NB4 (cell line): ENCODE data around the gene PNPLA1.

Source experiments
- CTCF ChIP-seq: IDR thresholded peaks from one replicate; pipeline ENCODE4 v1.5.1; 2012; ENCODE audit warnings: low read depth, low read length
- MAX ChIP-seq: IDR thresholded peaks from 2 replicates; pipeline ENCODE4 v1.6.1; 2011; ENCODE audit warnings: low read depth, low read length
- POLR2A ChIP-seq: IDR thresholded peaks from 2 replicates; pipeline ENCODE4 v1.6.1; 2011; ENCODE audit warnings: mild to moderate bottlenecking; ENCODE audit not compliant: insufficient read length; ENCODE audit errors: extremely low read depth

- TF ChIP-seq POLR2A (no peak), CTCF (no peak), MAX (no peak)
These were observed 58.0 kb downstream of the PNPLA1 start for GRCh38 chr6:36327919-36328236.
